Measurements from ENCODE around the gene CTTN. TPM values are rescaled to one million over a fixed set of nuclear protein-coding genes. Genes with fewer than 3 reads are reported as not detected.
A peak's percentile ranks its signal among the peaks of the same experiment; 100 is the strongest.
"Not testable (repeated sequence)": the region's sequence is repeated elsewhere in the genome, so short reads cannot be mapped to it uniquely, and the experiment has no call there.

The CTTN gene
- total RNA-seq, 1 donor from 2014 or later = 313 TPM

DNA sequence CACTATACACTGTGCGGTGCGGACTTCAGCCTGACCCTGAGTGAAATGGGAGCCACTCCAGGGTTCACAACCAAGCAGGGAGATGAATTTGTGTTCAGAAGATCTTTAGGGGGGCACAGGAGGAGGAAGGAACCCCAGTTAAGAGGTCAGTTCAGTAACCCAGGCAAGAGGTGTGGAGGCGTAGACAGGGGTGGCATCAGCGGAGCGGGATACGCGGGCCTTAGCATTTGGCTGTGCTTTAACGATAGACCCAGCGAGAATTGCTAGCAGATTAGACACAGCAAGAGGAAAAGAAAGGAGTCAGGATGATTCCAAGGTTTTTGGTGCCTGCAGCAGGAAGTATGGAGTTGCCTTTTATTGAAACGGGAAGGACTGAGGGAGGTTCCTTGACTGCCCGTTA, 46.8 kb downstream of the CTTN start:
- H3K9me3 Mint-ChIP-seq (ENCODE audit: unreplicated experiment) = peaks cover 7% of the 10 kb centered on the region
- peaks cover 2% of the 10 kb centered on the region for H3K36me3 Mint-ChIP-seq (ENCODE audit: unreplicated experiment)
- no peak for DNase-seq (ENCODE audit: extremely low spot score, unreplicated experiment)
- TF ChIP-seq, protein P1, sequence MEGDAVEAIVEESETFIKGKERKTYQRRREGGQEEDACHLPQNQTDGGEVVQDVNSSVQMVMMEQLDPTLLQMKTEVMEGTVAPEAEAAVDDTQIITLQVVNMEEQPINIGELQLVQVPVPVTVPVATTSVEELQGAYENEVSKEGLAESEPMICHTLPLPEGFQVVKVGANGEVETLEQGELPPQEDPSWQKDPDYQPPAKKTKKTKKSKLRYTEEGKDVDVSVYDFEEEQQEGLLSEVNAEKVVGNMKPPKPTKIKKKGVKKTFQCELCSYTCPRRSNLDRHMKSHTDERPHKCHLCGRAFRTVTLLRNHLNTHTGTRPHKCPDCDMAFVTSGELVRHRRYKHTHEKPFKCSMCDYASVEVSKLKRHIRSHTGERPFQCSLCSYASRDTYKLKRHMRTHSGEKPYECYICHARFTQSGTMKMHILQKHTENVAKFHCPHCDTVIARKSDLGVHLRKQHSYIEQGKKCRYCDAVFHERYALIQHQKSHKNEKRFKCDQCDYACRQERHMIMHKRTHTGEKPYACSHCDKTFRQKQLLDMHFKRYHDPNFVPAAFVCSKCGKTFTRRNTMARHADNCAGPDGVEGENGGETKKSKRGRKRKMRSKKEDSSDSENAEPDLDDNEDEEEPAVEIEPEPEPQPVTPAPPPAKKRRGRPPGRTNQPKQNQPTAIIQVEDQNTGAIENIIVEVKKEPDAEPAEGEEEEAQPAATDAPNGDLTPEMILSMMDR (IDR thresholded peaks at IDR 0.05) = no peak
- no peaks in the 10 kb centered on the region for H3K4me1 Mint-ChIP-seq (ENCODE audit: unreplicated experiment)
- no peaks in the 10 kb centered on the region for H3K27me3 Mint-ChIP-seq (ENCODE audit: unreplicated experiment)
- H3K4me3 Mint-ChIP-seq (ENCODE audit: unreplicated experiment) = no peak overlapping the region
- no peak overlapping the region for H3K27ac Mint-ChIP-seq (ENCODE audit: unreplicated experiment)

DNA sequence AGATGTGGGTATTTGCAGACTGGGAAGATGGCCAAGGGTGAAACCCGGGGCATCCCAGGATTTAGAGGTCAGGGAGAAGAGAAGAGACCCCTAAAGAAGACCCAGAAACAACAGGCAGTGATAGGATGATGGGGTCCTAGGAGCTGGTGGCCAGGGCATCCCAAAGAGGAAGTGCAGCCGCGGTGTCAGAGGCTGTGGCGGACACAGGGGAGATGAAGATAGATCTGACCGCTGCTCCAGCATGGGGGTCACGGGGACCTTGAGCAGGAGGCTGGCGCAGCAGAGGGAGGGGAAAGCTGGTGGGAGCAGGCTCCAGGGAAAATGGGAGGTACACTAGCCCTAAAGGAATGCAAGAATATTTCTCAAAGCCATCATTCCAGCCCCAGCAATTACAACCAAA, 47.3 kb downstream of the CTTN start:
- Mint-ChIP-seq H3K9me3 (ENCODE audit: unreplicated experiment) (peaks cover 7% of the 10 kb centered on the region), H3K27me3 (ENCODE audit: unreplicated experiment) (no peaks in the 10 kb centered on the region), H3K27ac (ENCODE audit: unreplicated experiment) (no peak overlapping the region), H3K36me3 (ENCODE audit: unreplicated experiment) (no peaks in the 10 kb centered on the region), H3K4me3 (ENCODE audit: unreplicated experiment) (no peak overlapping the region), H3K4me1 (ENCODE audit: unreplicated experiment) (no peaks in the 10 kb centered on the region)
- no peak for DNase-seq (ENCODE audit: extremely low spot score, unreplicated experiment)
- TF ChIP-seq, protein P1 (IDR thresholded peaks at IDR 0.05) = no peak

DNA sequence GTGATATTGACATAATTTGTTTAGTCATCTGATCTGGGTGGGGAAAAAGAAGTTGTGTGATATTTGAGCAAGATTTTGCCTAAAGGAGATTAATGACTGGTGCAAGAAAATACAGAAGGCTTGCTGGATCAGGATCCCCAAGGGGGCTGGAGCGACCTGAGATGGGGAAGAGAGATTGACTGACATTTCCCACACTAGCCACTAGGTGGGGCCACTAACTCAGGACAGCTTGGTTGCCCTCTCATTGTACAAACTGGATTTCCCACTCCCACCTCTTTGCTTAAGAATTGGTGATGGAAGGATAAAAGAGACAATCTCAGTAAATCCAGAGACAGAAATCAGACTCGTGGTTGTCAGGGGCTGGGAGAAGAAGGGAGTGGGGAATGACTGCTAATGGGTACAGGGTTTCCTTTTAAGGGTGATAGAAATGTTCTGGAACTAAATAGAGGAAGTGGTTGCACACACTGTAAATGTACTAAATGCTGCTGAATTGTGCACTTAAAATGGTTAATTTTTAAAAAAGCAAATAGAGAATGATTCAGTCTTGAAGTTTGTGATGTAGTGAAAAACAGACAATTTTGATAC, 50.7 kb downstream of the CTTN start:
- H3K4me1 Mint-ChIP-seq (ENCODE audit: unreplicated experiment) = no peaks in the 10 kb centered on the region

DNA sequence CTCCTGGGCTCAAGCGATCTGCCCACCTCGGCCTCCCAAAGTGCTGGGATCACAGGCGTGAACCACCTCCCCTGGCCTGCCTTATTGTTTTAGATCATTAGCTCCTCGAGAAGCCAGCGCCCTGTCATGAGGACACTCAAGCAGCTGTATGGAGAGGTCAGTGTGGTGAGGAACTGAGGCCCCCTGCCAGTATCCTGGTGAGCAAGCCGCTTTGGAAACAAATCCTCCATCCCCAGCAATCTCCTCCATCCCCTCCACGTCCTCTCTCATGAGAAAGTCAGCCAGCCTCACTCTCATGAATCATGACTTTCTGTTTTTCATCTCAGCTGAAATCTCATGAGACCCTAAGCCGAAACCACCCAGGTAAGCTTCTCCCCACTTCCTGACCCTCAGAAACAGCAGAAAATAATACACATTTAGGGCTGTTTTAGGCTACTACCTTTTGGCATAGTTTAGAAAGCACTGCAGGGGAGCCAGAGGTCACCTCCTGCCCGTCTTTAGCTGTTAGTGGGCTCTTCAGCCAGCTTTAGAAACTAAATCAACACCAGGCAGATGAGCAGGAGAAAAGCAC, 56.0 kb downstream of the CTTN start:
- Mint-ChIP-seq H3K9me3 (ENCODE audit: unreplicated experiment) (no peaks in the 10 kb centered on the region), H3K4me1 (ENCODE audit: unreplicated experiment) (no peaks in the 10 kb centered on the region), H3K36me3 (ENCODE audit: unreplicated experiment) (no peaks in the 10 kb centered on the region), H3K4me3 (ENCODE audit: unreplicated experiment) (no peak overlapping the region), H3K27ac (ENCODE audit: unreplicated experiment) (no peak overlapping the region), H3K27me3 (ENCODE audit: unreplicated experiment) (peaks cover 2% of the 10 kb centered on the region)
- no peak for DNase-seq (ENCODE audit: extremely low spot score, unreplicated experiment)
- TF ChIP-seq, protein P1 (IDR thresholded peaks at IDR 0.05) = no peak

More for the DNA sequence above, 50.7 kb downstream of the CTTN start:
- no peak overlapping the region for H3K4me3 Mint-ChIP-seq (ENCODE audit: unreplicated experiment)
- H3K27me3 Mint-ChIP-seq (ENCODE audit: unreplicated experiment) = no peaks in the 10 kb centered on the region
- TF ChIP-seq, protein P1 (IDR thresholded peaks at IDR 0.05) = peak; percentile 45
- H3K27ac Mint-ChIP-seq (ENCODE audit: unreplicated experiment) = no peak overlapping the region
- DNase-seq (ENCODE audit: extremely low spot score, unreplicated experiment) = no peak
- H3K36me3 Mint-ChIP-seq (ENCODE audit: unreplicated experiment) = no peaks in the 10 kb centered on the region
- H3K9me3 Mint-ChIP-seq (ENCODE audit: unreplicated experiment) = peaks cover 7% of the 10 kb centered on the region

DNA sequence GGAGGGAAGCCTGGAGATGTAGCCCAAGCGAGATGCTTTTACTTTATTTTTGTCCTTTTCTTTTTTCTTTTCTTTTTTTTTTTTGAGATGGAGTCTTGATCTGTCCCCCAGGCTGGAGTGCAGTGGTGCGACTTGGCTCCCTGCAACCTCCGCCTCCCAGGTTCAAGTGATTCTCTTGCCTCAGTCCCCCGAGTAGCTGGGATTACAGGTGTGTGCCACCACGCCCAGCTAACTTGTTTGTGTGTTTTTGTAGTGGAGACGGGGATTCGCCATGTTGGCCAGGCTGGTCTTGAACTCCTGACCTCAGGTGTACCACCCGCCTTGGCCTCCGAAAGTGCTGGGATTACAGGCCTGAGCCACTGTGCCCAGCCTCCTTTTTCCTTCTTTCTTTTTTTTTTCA, 56.5 kb downstream of the CTTN start:
- not testable (repeated sequence) for H3K9me3 Mint-ChIP-seq (ENCODE audit: unreplicated experiment); DNase-seq (ENCODE audit: extremely low spot score, unreplicated experiment)

More for the DNA sequence above, 56.5 kb downstream of the CTTN start:
- H3K4me1 Mint-ChIP-seq (ENCODE audit: unreplicated experiment); H3K4me3 Mint-ChIP-seq (ENCODE audit: unreplicated experiment); H3K36me3 Mint-ChIP-seq (ENCODE audit: unreplicated experiment); H3K27me3 Mint-ChIP-seq (ENCODE audit: unreplicated experiment); H3K27ac Mint-ChIP-seq (ENCODE audit: unreplicated experiment): not testable (repeated sequence)
